ENCODE results near the gene TNPO2.
"Not testable (repeated sequence)": the region's sequence is repeated elsewhere in the genome, so short reads cannot be mapped to it uniquely, and the experiment has no call there.

Gene TNPO2

DNA sequence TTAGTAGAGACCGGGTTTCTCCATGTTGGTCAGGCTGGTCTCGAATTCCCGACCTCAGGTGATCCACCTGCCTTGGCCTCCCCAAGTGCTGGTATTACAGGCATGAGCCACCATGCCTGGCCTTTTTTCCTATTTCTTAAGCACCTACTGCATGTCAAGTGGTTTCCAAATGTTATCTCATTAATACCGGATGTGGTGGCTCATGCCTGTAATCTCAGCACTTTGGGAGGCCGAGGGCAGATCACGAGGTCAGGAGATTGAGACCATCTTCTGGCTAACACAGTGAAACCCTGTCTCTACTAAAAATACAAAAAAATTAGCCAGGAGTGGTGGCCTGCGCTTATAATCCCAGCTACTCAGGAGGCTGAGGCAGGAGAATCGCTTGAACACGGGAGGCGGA is 1.9 kb upstream of the TNPO2 start:
- H3K9me3 ChIP-seq (ENCODE audit: control insufficient read depth, insufficient read depth, low read depth, low read length); H3K27ac ChIP-seq (ENCODE audit: extremely low read depth, low read depth, low read length); H3K4me3 ChIP-seq (ENCODE audit: low read depth, low read length); CTCF ChIA-PET; H3K4me1 ChIP-seq (ENCODE audit: control insufficient read depth, insufficient read depth, low read length): not testable (repeated sequence)
- POLR2A ChIA-PET: interaction anchor here (1.7 kb wide), 1 partner anchor 30 kb away, joined by 5 read pairs; the partner anchor contains the start of gene FBXW9
- peak; percentile 48; the same call in 1 of the 2 replicates for TF ChIP-seq ZNF664 (tag by site-specific recombination; IDR thresholded peaks at IDR 0.05)
- peaks cover 17 to 30% of the 10 kb centered on the region in 2 experiments; a peak in 2 of 3 replicates for H3K36me3 ChIP-seq (ENCODE audit: control insufficient read depth in 2 of 2, insufficient read depth in 1 of 2, low read length in 2 of 2)

DNA sequence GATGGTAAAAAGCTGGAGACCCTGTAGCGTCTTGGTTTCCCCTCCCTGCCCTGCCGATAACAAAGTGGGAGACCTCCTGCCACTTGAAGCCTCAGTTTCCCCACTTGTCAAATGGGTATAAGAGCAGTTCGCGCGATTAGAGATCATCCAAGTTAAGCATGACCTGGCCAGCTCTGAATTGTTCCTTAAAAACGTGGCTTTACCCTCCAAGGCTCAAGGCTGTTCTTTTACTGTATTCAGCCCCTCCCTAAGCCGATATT is 421 bp downstream of the TNPO2 start:
- Histone ChIP-seq H3K9me3 (ENCODE audit: control insufficient read depth, insufficient read depth, low read depth, low read length) (no peaks in the 10 kb centered on the region), H3K4me3 (ENCODE audit: low read depth, low read length) (peak overlapping the region; percentile 79), H3K27ac (ENCODE audit: extremely low read depth, low read depth, low read length) (peak overlapping the region; percentile 97), H3K36me3 (ENCODE audit: control insufficient read depth in 2 of 2, insufficient read depth in 1 of 2, low read length in 2 of 2) (peaks cover 10 to 28% of the 10 kb centered on the region in 2 experiments; a peak in 2 of 3 replicates), H3K4me1 (ENCODE audit: control insufficient read depth, insufficient read depth, low read length) (no peaks in the 10 kb centered on the region)
- TF ChIP-seq ZNF629 (tag by site-specific recombination; IDR thresholded peaks at IDR 0.05) (no peak), ZNF146 (tag by site-specific recombination; IDR thresholded peaks at IDR 0.05) (no peak), ZNF184 (tag by site-specific recombination; IDR thresholded peaks at IDR 0.05) (no peak), MZF1 (tag by site-specific recombination; IDR thresholded peaks at IDR 0.05; ENCODE audit: borderline replicate concordance) (no peak), ZNF280C (tag by site-specific recombination; IDR thresholded peaks at IDR 0.05) (no peak), ZFHX2 (tag by site-specific recombination; conservative IDR thresholded peaks at IDR 0.05) (no peak), ZNF133 (tag by site-specific recombination; IDR thresholded peaks at IDR 0.05) (no peak), BCL11A (tag by site-specific recombination; IDR thresholded peaks at IDR 0.05; ENCODE audit: low read depth) (no peak), IKZF3 (tag by site-specific recombination; IDR thresholded peaks at IDR 0.05) (no peak), PRDM2 (tag by site-specific recombination; IDR thresholded peaks at IDR 0.05; ENCODE audit: borderline replicate concordance) (no peak), REPIN1 (tag by site-specific recombination; IDR thresholded peaks at IDR 0.05; ENCODE audit: low read depth) (no peak), ZNF843 (tag by site-specific recombination; IDR thresholded peaks at IDR 0.05) (no peak), ZNF394 (tag by site-specific recombination; IDR thresholded peaks at IDR 0.05; ENCODE audit: borderline replicate concordance) (no peak)
- TF ChIP-seq, protein P1, sequence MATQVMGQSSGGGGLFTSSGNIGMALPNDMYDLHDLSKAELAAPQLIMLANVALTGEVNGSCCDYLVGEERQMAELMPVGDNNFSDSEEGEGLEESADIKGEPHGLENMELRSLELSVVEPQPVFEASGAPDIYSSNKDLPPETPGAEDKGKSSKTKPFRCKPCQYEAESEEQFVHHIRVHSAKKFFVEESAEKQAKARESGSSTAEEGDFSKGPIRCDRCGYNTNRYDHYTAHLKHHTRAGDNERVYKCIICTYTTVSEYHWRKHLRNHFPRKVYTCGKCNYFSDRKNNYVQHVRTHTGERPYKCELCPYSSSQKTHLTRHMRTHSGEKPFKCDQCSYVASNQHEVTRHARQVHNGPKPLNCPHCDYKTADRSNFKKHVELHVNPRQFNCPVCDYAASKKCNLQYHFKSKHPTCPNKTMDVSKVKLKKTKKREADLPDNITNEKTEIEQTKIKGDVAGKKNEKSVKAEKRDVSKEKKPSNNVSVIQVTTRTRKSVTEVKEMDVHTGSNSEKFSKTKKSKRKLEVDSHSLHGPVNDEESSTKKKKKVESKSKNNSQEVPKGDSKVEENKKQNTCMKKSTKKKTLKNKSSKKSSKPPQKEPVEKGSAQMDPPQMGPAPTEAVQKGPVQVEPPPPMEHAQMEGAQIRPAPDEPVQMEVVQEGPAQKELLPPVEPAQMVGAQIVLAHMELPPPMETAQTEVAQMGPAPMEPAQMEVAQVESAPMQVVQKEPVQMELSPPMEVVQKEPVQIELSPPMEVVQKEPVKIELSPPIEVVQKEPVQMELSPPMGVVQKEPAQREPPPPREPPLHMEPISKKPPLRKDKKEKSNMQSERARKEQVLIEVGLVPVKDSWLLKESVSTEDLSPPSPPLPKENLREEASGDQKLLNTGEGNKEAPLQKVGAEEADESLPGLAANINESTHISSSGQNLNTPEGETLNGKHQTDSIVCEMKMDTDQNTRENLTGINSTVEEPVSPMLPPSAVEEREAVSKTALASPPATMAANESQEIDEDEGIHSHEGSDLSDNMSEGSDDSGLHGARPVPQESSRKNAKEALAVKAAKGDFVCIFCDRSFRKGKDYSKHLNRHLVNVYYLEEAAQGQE (tag by site-specific recombination; IDR thresholded peaks at IDR 0.05): no peak
- TF ChIP-seq, protein P2, sequence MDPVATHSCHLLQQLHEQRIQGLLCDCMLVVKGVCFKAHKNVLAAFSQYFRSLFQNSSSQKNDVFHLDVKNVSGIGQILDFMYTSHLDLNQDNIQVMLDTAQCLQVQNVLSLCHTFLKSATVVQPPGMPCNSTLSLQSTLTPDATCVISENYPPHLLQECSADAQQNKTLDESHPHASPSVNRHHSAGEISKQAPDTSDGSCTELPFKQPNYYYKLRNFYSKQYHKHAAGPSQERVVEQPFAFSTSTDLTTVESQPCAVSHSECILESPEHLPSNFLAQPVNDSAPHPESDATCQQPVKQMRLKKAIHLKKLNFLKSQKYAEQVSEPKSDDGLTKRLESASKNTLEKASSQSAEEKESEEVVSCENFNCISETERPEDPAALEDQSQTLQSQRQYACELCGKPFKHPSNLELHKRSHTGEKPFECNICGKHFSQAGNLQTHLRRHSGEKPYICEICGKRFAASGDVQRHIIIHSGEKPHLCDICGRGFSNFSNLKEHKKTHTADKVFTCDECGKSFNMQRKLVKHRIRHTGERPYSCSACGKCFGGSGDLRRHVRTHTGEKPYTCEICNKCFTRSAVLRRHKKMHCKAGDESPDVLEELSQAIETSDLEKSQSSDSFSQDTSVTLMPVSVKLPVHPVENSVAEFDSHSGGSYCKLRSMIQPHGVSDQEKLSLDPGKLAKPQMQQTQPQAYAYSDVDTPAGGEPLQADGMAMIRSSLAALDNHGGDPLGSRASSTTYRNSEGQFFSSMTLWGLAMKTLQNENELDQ (tag by site-specific recombination; IDR thresholded peaks at IDR 0.05; ENCODE audit: low read depth): no peak
- CTCF ChIA-PET: interaction anchor here (0.6 to 3.3 kb wide), 9 partner anchors 10 to 328 kb away, joined by 3 to 19 read pairs (median 3); partner anchors contain the start of genes GET3 and TRIR
- POLR2A ChIA-PET: interaction anchor here (0.7 to 5.1 kb wide), 12 partner anchors 8 to 168 kb away, joined by 3 to 89 read pairs (median 4); partner anchors contain the start of genes DHPS, FBXW9, GCDH and GET3
